Right lung (tissue), 10 donors: ENCODE measurements around the gene MAB21L1. TPM values are rescaled to one million over a fixed set of nuclear protein-coding genes. Genes with fewer than 3 reads are reported as not detected.

Source experiments
- DNase-seq, 2 donors: peaks; one replicate each; pipeline ENCODE4 v3.0.0-alpha.2; 2013
- long read RNA-seq, 8 donors: transcript quantifications; one replicate each; lab custom pipeline, GENCODE V29; 2026
- polyA plus RNA-seq, 5 donors: library from polyadenylated mRNA; unstranded; fragments of 120-200 nt; gene quantifications; one replicate each; pipeline versions ENCODE4 v1.2.1 to v1.2.3, GENCODE V29; 2013; ENCODE audit warnings: inconsistent platforms in 1 of 5, low replicate concordance in 1 of 5; ENCODE audit not compliant: insufficient read length in 5 of 5, insufficient read depth in 1 of 5

MAB21L1 gene
- polyA plus RNA-seq: under 1 TPM in 3 of 5 donors, not detected in 2; 0.05 to 0.85 (median 0.08) TPM
- long read RNA-seq, donor 1: 0 reads
- long read RNA-seq, donor 2: 0 reads
- long read RNA-seq, donor 3: 0 reads
- long read RNA-seq, donor 4: 0 reads
- long read RNA-seq, donor 5: 0 reads
- long read RNA-seq, donor 6: 0 reads
- long read RNA-seq, donor 7: 0 reads
- long read RNA-seq, donor 8: 0 reads

DNA sequence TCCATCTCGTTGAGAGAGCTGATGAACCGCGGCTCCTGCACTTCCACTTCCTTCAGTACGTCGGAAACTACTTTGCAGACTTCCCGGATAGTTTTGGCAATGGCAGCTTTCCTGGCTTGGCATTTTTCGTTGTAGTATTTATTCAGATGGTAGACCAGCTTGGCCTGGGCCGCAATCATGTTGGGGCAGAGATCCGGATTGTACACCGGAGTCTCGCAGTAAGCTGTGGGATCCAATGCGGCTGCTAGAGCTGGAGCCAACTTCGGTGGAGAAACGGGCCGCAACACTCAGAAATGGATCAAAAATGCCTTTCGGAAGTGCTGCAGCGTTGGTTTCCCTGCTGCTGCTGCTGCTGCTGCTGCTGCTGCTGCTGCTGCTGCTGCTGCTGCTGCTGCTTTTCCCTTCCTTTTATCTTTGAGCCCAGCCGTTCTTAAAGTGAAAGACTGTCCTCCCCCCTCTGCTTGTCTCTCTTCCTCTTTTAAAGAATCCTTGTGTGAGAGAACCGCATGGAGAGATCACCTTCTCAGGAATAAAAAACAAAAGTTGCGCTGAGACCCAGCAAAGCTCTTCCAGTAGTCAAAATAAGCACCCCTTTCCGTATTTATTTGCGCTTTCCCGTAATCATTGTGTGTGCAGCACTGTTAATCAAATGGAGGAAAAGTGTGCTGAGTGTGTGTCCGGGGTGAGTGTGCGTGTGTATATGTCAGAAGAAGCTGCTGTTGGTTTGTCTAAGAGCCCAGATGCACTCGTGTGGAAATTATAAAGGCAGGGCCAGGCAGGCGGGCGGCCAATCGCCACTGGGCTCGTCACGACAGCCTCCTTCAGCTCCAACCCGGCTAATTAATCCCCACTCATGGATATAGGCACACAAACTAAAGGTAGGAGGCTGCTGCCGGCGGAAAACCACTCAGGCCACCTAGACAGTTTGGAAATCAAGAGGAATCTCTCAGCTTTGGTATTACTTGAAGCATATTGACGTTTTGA lies at the start of gene MAB21L1:
Gene MAB21L1 (minus strand): TSS at position 730 of the 984 bp plus-strand sequence. CDS start 551 bp downstream, at position 179.
- peak; percentile 49 to 60 for DNase-seq

DNA sequence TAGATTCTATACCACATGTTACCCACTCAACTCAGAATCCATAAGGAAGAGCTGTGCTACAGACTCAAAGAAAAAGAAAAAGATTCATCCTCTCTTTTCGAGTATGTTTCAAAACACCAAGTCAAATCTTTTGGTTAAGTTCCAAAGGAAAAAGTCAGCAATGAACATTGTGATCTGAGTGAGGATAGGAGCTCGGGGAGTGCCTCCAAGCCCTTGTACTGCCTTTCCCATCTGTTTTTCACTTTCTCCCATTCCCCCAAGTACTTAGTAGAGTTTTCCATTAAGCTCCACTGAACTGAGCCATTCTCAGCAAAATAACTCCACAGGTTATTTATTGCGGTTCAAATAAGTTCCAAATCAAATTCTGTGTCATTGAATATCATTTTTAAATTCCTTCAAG lies 47.7 kb upstream of the MAB21L1 start:
- no peak for DNase-seq

DNA sequence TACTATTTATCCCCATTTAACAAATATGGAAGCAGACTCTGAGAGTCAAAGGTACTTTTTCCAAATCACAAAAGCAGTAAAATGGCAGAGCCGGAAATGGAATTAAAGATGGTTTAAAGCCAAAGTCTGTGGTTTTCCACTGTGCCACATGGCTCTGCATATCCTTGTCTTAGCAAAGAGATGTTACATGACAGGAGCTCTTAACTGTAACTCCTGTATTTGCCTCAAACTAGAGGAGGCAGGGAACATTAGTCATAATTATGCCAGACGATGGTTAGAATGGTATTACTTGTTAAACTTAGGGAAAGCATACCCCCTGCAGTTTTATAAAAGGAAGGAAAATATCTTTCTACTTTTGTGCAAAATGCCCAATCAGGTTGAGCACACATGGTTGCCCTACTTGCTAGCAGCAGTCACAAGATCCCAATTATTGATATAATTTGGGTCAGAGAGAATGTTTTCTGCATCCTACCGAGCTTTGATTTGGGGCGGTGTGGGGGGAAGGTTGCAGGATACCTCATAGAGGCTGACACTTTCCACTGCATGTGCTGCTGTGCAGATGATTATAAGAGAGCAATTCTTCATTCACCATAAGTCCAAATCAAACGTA lies 42.0 kb upstream of the MAB21L1 start:
- DNase-seq: no peak

DNA sequence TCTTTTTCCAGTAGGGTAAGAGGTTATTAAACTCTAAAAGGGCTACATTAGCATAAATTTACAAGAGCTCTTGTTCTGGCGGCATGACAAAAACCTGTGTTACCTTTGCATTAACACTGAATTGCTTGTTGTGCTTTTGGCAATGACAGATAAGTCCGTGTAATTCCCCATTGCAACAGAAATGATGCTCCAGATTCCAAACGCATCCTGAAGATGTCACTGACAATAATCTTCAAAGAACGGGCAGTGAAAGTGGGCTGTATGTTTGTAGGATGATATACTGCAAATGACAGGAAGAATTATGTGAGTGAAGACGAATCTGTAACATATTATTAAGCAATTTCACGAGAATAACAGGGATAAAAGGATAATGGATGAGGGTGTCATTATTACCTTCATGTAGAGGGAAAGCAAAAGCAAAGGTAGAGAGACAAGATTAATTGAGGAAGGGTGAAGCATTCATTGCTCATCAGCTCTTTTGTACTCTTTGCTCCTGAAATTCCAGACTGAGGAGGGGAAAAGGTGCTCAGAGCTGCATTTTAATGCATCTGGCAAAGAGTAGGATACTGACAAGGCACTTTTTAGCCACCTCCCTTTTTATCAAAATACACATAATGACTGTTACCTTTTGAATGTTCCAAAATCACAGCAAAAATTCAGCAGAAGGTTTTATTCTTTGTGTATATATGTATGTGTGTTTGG lies 38.5 kb upstream of the MAB21L1 start:
- no peak for DNase-seq

DNA sequence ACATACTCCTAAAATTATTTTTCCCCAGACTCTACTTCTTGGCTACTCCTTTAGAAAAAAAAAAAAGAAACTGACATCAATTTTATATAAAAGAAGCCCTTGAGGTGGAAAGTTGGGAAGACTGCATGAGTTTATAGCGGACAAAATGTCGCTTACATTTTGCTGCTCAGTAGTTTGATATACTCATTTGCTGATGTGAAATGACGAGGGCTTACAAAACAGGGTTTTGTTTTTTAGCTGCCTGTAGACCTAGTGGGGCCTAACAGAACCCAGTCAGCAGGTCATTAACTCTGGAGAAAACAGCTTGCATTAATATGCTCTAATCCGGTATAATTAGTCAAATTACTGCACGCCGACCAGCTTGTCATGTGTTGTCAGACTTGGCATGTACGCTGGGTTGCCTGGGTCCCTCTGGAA lies 37.6 kb upstream of the MAB21L1 start:
- DNase-seq: no peak

DNA sequence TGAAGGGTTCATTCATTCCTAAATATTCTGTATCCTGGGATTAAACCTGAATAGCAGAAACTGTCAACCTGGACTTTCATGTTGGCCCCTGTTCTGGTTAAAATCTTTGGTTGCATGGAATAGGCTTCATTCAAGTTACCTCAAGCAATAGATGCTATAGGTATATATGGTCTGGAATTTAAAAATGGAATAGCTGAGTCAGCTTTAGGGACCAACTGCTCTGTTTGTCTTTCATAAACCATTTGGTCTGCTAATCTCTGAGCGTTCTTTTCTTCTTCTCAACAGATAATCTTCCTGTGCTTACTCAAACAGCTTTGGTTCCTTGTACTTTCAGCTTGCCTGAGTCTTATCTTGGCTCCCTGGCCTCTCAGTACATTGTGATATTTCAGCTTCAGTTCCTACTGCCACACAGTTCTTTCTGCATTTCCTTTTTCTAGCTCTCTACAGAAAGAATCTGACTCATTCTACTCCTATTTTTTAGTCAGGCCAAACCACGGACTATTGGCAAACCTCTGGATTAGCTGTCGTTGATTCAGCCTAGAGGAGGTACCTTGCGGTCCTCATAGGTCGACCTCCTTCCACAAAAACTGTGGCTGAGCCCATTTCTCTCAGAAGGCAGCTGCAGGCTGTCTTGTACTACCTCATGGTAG lies 35.9 kb upstream of the MAB21L1 start:
- DNase-seq: no peak

DNA sequence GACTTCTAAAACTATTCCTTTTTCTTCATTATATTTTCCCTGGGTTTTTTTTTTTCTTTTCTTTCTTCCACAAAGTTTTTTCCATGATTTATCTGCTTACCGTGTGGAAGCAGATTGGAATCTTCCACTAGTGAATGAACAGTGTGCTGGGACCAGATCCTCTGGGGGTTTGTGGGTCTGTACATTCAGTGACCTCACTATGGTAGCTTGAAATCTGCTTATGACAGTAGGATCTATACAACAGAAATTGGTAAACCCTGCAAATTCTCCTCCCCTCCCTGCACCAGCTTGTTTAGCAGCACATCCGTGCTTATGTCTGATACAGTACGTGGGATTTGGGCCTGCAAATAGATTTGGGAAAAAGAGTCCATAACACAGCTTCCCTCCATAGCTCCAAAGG lies 26.0 kb upstream of the MAB21L1 start:
- DNase-seq: no peak

DNA sequence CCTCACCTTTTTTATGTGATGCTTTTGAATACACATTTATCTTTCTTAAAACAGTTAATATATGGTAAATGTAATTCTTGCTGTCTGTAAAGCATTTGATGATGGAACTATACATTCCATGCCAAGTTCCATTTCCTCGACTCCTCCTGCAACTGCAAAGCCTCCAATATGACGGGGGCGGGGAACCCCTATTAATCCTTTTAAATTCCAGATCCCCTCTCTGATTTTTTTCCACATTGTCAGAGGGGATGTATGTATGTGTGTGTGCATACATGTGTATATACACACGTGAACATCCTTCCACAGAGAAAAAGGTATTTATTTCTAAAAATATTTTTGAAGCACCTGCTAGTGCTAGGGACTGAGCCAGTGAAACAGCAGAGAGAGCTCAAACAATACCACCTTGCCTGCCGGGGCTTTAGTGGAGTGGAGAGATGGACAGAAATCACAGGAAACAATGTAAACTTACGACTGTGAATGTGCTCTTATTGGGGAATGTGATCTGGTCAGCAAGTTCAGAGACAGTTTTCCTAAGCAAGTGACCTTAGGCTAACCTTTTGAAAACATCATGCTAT lies 25.3 kb upstream of the MAB21L1 start:
- no peak for DNase-seq

DNA sequence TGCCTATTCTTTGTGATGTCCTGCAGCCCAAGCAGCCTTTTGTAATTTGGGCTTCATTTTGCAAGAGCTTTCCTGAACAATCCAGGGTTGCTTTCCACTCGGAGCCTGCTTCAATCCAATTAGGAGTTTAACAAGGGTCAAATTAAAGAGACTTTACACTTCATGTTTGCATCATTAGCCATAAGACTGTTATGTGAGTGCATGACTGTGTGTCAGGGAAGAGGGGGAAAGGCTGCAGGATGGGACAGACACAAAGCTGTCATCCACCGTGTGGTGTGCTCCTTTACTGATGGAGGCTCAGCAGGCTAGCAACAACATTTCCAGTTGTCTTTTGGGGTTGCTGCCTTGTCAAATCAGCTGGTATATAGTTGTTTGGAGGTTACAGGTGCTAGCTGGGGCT lies 23.7 kb upstream of the MAB21L1 start:
- DNase-seq: no peak

DNA sequence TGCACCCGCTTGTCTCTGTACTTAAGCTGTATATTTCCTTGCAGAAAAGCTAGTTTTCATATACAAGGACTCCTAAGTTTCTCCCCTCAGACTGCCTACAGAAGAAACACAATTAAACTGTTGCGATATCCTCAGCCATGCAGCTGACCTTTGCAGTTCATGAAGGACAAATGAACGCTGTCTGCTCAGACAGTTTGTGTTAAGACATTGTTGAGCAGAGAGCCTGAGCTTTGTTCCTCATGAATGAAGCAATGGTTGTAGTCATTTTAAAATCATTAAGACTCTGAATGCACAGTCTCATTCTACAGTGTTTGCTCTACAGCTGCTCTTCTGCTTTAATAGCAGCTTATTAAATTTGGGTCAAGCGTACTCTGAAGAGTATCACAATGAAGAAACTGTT lies 23.2 kb upstream of the MAB21L1 start:
- peak in 1 of 2 donors; percentile 21 for DNase-seq

DNA sequence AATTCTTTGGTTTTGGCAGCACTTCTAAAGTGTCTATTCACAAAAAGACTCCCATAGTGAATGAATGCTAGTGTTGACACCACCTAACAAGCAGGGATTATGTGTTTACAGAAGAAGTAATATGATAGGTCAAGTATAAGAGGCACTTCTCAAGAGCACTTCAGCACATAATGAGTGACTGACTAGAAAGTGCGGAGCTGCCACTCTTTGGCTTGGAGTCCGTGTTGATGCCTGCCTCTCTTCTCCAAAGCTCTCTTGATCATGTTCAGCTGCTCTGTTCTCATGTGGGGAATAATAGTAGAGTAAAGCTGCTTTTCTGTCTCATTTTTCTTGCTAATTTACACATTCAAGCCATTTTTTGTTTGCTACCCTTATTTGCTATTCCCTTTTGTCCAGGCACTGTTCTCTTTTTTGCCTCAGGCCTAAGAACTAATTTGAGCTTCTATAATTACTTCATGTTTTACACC lies 22.7 kb upstream of the MAB21L1 start:
- peak in 1 of 2 donors; percentile 5 for DNase-seq

DNA sequence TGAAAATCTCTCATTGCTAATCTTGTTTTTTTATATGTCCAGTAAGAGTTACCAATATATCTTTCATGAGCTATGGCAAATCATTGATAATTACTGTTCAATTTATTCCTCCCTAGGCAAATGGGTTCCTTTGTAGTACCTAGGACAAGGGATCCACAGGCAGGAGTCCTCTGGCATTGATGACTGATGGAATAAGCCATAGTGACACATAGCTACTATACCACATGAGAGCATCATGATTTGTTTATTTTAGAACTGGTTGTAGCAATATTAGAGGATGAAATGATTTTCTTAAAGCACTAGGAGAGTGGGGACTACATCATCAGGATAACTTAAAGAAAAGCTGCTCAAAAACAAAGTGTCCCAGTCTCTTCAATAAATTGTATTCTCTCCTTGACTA lies 21.7 kb upstream of the MAB21L1 start:
- no peak for DNase-seq

DNA sequence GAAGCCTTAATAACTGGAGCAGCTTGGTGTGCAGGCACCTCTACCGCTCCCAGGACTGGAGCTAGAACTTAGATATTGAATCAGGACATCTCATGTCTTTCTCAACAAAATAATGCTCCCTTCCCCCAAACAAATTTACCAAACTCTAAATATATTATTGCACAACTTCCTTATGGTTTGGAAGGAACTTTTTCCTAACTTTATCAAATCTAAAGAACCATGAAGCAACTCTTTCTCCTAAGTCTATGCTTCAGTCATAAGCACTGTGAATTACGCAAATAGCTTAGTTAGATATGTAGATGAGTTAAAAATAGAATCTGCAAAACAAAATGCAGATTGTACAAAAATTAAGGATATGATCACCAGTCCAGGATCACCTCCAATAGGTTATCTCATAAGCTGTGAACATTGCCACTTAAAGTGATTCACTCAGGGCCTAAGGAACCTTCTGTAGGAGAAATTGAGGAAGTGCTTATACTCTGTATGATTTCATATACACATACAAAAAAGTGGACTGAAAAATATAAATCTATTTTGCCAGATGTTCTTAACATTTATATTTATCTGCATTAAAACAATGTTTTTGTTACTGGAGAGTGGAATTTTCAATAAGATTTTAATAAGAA lies 20.4 kb upstream of the MAB21L1 start:
- no peak for DNase-seq

DNA sequence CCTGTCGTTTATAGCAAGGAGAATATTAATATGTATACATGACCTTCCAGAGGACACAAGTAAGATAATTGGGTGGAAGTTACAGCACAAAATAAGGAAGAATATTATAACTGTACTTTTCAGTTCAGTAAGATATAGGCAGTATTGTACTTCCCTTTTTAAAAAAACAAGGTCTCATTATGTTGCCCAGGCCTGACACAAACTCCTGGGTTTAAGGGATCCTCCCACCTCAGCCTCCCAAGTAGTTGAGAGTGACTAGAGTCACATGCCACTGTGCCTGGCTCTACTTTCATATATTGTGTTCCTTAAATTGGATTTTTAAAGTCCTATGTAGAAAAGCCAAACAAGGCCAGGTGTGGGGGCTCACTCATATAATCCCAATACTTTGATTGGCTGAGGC lies 19.5 kb upstream of the MAB21L1 start:
- DNase-seq: no peak

DNA sequence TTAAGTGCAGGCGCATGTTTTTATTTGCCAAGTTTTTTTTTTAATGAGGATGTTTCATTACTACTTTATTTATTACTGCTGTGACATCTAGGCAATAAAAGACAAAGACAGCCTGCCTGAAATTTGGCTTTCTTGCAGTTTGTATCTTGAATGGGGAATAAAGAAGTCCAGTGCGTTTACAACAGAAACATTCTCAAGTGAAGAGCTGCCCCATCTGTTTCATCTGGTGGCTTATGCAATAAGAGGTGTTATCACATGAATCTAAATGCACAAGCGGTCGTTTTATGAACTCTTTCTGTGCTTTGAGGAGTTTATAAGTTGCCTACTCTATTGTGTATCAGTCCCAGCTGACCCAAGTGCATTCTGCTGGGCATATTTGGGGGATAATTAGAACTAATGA lies 12.6 kb upstream of the MAB21L1 start:
- no peak for DNase-seq

DNA sequence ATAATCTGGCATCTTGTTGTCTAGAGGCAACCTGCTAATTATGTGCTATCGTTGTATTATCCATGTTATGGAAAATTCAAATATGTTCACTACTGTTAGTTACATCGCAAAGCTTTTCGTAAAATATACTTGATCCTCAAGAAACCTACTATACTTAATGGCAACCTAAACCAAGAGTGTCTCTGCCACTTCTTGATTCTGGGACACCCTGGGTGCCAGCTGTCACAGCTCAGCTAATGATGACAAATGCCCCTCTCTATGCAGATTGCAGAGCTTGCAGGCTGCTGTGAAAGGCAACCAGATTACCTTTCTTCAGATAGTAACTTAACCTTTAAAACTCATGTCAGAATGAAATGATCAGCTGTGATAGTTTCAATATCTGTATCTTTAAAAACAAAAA lies 8.9 kb upstream of the MAB21L1 start:
- DNase-seq: no peak

DNA sequence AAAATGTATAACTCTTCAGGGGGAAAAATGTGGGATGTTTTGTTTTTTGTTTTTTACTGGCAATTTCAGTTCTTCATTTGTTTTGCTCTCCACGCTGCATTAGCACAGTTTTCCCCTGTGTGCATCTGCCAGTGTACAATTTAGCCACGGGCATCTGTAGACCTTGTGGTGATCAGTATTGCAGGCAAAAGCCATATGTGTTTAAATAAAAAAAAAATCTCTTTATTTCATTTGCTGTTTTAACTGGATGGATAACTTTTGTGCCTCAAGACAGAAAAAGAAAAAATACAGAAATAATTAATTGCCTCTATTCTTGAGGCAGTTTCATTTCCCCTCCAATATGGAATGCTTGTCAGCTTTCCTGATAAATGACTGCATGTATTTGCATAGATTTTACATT lies 7.9 kb upstream of the MAB21L1 start:
- DNase-seq: no peak

DNA sequence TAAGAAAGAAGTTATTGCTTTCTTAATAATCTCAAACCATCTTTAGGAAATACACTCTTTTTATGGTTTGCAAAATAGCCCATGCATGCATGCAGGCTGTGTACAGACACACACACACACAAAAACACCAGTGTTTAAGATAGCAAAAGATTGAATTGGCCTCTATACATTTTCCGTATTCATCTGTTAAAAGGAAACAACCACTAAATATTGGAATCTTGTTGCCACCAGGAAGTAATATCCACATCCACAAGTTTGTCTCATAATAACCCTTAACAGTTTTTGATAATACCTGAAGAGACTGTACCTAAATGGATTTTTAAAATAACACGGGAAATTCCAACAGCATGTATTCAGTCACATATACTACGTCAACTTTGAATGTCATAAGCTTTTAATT lies 7.3 kb upstream of the MAB21L1 start:
- DNase-seq: no peak

DNA sequence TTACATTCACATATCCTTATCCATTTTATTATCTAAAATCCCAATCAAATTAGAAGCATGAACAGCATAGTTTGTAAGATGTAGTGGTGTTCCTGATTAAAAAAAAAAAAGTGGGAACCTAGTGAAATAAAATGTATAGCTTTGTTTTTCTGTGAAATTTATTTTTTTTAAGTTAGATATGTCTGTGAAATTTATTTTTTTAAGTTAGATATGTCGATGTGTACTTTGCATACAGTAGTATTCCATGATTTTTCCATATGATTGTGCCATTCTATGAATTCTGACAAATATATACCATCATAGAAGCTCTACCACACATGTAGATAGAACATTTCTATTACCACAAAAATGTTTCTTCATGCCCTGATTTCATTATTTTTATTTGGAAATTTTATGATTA lies 6.0 kb upstream of the MAB21L1 start:
- DNase-seq: no peak

DNA sequence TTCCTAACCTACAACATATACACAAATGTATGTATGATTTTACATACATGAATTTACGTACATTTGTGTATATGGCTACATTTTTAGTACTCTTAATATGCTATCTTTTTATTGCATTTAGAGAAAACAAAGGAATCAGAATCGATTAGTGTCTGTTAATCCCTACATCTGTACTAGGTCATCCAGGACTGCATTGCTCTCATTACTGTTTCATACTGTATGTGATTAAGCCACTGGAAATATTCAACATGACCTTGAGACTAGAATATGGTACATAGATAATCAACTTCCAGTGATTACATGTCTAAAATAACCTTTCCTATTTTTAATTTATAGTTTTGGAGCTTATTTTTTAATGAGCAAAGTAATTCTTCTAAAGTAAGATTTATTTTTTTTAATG lies 5.3 kb upstream of the MAB21L1 start:
- DNase-seq: no peak

DNA sequence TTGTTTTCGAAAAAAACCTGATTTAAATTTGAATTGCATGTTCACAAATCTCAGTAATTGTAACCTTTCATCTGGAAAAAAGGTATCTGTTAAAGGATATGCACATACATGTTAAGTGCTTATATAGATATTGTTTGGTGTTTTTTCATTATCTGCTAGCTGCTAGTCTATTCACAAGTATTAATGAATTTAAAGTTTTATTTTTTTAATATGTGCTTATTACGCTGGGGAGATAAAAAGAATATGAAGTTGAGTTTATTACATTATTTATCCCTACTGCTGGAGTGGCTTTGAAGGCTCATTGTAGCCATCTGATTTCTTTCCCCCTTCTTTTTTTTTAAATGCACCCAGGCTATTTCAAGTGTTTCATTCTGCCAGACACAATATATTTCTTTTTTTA lies 3.9 kb upstream of the MAB21L1 start:
- no peak for DNase-seq
